GM13976 (cell line): ENCODE measurements around the gene FRZB.

Experiments
- DNase-seq: peaks from one replicate; pipeline ENCODE4 v3.0.0; 2012; ENCODE audit warnings: low spot score
- in situ Hi-C: fragments of 300-500 bp; cut with MboI; formaldehyde crosslinking; loops from one replicate; pipeline ENCODE4 v1.12.0; 2022; ENCODE audit warnings: low sequenced_read_pairs, mixed read lengths, inconsistent platforms; ENCODE audit not compliant: unreplicated experiment
- TF ChIP-seq, protein P1 (sequence below): IDR thresholded peaks from 2 replicates; pipeline ENCODE4 v1.5.1; 2012; ENCODE audit warnings: borderline replicate concordance, mild to moderate bottlenecking; ENCODE audit not compliant: insufficient read depth; ENCODE audit errors: extremely low read depth, missing control alignments, control extremely low read depth

The FRZB gene

DNA sequence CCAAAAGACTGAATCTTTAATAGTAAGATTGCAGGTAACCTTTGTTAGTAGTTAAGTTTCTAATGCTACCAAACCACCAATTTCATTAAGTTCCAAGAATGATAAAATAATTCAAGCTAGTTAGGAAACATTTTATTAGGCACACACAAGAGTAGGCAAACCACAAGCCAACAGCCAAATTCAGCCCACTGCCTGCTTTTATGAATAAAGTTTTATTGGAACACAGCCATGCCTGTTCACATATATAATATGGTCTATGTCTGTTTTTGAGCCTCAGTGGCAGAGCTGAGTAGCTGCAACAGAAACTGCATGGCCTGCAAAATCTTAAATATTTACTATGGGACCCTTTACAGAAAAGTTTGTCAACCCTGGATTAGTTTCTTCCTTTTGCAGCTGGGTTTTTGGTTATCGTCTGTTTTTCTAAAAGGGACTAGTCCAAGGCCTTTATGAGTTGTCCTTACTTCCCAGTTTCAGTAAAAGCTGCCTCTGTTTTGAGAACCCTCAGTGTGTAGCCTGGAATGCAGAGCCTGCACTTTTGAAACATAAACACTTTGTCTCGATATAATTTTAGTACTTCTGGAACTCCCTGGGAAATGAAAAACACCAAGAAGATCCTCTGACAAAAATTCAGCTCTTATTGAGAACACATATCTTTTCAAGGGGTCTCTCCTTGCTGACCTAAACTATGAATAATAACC is 39.1 kb downstream of the FRZB start:
- in situ Hi-C loops: no loop called here

GRCh38 chr2:182826496-182826895 is 39.9 kb downstream of the FRZB start:
- TF ChIP-seq, protein P1, sequence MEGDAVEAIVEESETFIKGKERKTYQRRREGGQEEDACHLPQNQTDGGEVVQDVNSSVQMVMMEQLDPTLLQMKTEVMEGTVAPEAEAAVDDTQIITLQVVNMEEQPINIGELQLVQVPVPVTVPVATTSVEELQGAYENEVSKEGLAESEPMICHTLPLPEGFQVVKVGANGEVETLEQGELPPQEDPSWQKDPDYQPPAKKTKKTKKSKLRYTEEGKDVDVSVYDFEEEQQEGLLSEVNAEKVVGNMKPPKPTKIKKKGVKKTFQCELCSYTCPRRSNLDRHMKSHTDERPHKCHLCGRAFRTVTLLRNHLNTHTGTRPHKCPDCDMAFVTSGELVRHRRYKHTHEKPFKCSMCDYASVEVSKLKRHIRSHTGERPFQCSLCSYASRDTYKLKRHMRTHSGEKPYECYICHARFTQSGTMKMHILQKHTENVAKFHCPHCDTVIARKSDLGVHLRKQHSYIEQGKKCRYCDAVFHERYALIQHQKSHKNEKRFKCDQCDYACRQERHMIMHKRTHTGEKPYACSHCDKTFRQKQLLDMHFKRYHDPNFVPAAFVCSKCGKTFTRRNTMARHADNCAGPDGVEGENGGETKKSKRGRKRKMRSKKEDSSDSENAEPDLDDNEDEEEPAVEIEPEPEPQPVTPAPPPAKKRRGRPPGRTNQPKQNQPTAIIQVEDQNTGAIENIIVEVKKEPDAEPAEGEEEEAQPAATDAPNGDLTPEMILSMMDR: no peak
- in situ Hi-C loops: no loop called here
- no peak for DNase-seq

More for the DNA sequence above, 39.1 kb downstream of the FRZB start:
- DNase-seq: no peak
- TF ChIP-seq, protein P1: no peak

DNA sequence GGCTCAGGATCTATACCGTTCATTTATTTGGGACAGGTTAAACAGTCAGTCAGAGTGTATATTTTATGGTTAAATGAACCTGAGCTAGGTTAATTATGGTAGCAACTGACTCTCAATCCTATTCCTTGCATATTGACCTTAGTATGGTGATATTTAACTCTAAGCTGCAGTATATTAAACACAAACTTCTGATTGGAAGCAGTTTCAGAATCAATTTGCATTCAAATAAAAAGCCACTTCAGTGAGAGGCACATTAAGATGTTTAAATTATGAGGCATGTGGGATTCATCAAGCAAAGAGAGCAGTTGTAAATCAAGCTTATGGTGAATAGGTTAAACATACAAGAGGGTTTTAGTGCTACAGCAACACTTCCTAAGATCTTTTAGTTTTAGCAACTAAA is 40.4 kb downstream of the FRZB start:
- TF ChIP-seq, protein P1: no peak
- DNase-seq: no peak
- in situ Hi-C loops: no loop called here

- no peak for DNase-seq
- in situ Hi-C loops: no loop called here
- TF ChIP-seq, protein P1: no peak
These were observed 41.7 kb downstream of the FRZB start for GRCh38 chr2:182824767-182825158.

GRCh38 chr2:182824056-182824766 is 42.2 kb downstream of the FRZB start:
- in situ Hi-C loops: no loop called here
- no peak for DNase-seq
- TF ChIP-seq, protein P1: no peak

- no peak for DNase-seq
- TF ChIP-seq, protein P1: no peak
- in situ Hi-C loops: no loop called here
These were observed 43.7 kb downstream of the FRZB start for GRCh38 chr2:182822733-182823132.
